HEK293 (cell line): ENCODE data around the gene ALOXE3.

Source experiments
- CTCF ChIA-PET: fragments of 350-600 bp; formaldehyde crosslinking; extraction: SDS; loops from one replicate; lab custom pipeline; 2021; ENCODE audit warnings: antibody characterized with exemption; lab: Yijun Ruan, JAX
- POLR2A ChIA-PET: fragments of 300-600 bp; formaldehyde crosslinking; extraction: SDS; loops from one replicate; lab custom pipeline; 2020; ENCODE audit warnings: antibody characterized with exemption, inconsistent platforms; lab: Yijun Ruan, JAX
- H3K27ac ChIP-seq: fragments of 200-500 bp; sonication (Bioruptor generic); 2 replicates; pipeline ENCODE4 v1.5.1; 2014; ENCODE audit warnings: low read depth, low read length, control low read depth, inconsistent platforms; ENCODE audit errors: extremely low read depth
- H3K36me3 ChIP-seq, 2 experiments: fragments of 200-500 bp in 1 of 2; sonication (Bioruptor generic) in 1 of 2; 1 replicate in 1 of 2; 2 replicates in 1 of 2; pipeline ENCODE4 v1.5.1; 2014 to 2017; ENCODE audit warnings: inconsistent platforms in 2 of 2, low read length in 2 of 2; ENCODE audit not compliant: control insufficient read depth in 2 of 2, insufficient read depth in 1 of 2
- H3K4me1 ChIP-seq: fragments of 200-500 bp; sonication (Bioruptor generic); 2 replicates; pipeline ENCODE4 v1.5.1; 2014; ENCODE audit warnings: mild to moderate bottlenecking, low read length, inconsistent platforms; ENCODE audit not compliant: control insufficient read depth, insufficient read depth
- H3K4me3 ChIP-seq: 2 replicates; pipeline ENCODE4 v1.5.1; 2011; ENCODE audit warnings: low read depth, mild to moderate bottlenecking, control low read depth, low read length, moderate library complexity
- H3K9me3 ChIP-seq: fragments of 200-500 bp; sonication (Bioruptor generic); 2 replicates; pipeline ENCODE4 v1.5.1; 2014; ENCODE audit warnings: low read depth, low read length, inconsistent platforms; ENCODE audit not compliant: control insufficient read depth, insufficient read depth
- GLI2 ChIP-seq: fragments of 450-650 bp; formaldehyde crosslinking; IDR thresholded peaks from 2 replicates; pipeline ENCODE4; 2017; ENCODE audit warnings: missing biosample characterization, missing genetic modification characterization, low read depth, borderline replicate concordance
- RBAK ChIP-seq: fragments of 450-650 bp; formaldehyde crosslinking; IDR thresholded peaks from 2 replicates; pipeline ENCODE4 v1.5.1; 2016; ENCODE audit warnings: missing biosample characterization, missing genetic modification characterization
- REPIN1 ChIP-seq: fragments of 450-650 bp; formaldehyde crosslinking; IDR thresholded peaks from 2 replicates; pipeline ENCODE4 v1.5.1; 2017; ENCODE audit warnings: missing biosample characterization, missing genetic modification characterization, low read depth
- SALL2 ChIP-seq: fragments of 450-650 bp; formaldehyde crosslinking; IDR thresholded peaks from 2 replicates; pipeline ENCODE4 v1.5.0; 2017; ENCODE audit warnings: missing biosample characterization, mild to moderate bottlenecking, missing genetic modification characterization, borderline replicate concordance
- SP2 ChIP-seq: fragments of 450-650 bp; formaldehyde crosslinking; IDR thresholded peaks from 2 replicates; pipeline ENCODE4 v1.5.1; 2016; ENCODE audit warnings: missing biosample characterization, missing genetic modification characterization
- SP3 ChIP-seq: fragments of 450-650 bp; formaldehyde crosslinking; IDR thresholded peaks from 2 replicates; pipeline ENCODE4 v1.5.1; 2016; ENCODE audit warnings: missing biosample characterization, missing genetic modification characterization
- YY2 ChIP-seq: fragments of 450-650 bp; formaldehyde crosslinking; IDR thresholded peaks from 2 replicates; pipeline ENCODE4 v1.5.1; 2016; ENCODE audit warnings: missing biosample characterization, missing genetic modification characterization
- ZBTB10 ChIP-seq: fragments of 450-650 bp; formaldehyde crosslinking; IDR thresholded peaks from 2 replicates; pipeline ENCODE4 v1.5.1; 2016; ENCODE audit warnings: missing biosample characterization, missing genetic modification characterization
- ZBTB20 ChIP-seq: fragments of 450-650 bp; formaldehyde crosslinking; IDR thresholded peaks from 2 replicates; pipeline ENCODE4 v1.5.1; 2016; ENCODE audit warnings: missing biosample characterization, missing genetic modification characterization
- ZEB2 ChIP-seq: fragments of 450-650 bp; formaldehyde crosslinking; IDR thresholded peaks from 2 replicates; pipeline ENCODE4 v1.5.1; 2016; ENCODE audit warnings: missing biosample characterization, missing genetic modification characterization
- ZNF155 ChIP-seq: fragments of 450-650 bp; formaldehyde crosslinking; IDR thresholded peaks from 2 replicates; pipeline ENCODE4 v1.5.1; 2016; ENCODE audit warnings: missing biosample characterization, missing genetic modification characterization
- ZNF19 ChIP-seq: fragments of 450-650 bp; formaldehyde crosslinking; IDR thresholded peaks from 2 replicates; pipeline ENCODE4; 2016; ENCODE audit warnings: missing biosample characterization, missing genetic modification characterization, low read depth
- ZNF302 ChIP-seq: fragments of 450-650 bp; formaldehyde crosslinking; IDR thresholded peaks from 2 replicates; pipeline ENCODE4 v1.5.1; 2016; ENCODE audit warnings: missing biosample characterization, missing genetic modification characterization, low read depth
- ZNF488 ChIP-seq: fragments of 450-650 bp; formaldehyde crosslinking; IDR thresholded peaks from 2 replicates; pipeline ENCODE4 v1.5.1; 2016; ENCODE audit warnings: missing biosample characterization, missing genetic modification characterization
- ZNF623 ChIP-seq: fragments of 450-650 bp; formaldehyde crosslinking; IDR thresholded peaks from 2 replicates; pipeline ENCODE4 v1.5.1; 2016; ENCODE audit warnings: missing biosample characterization, missing genetic modification characterization
- ZNF768 ChIP-seq: fragments of 450-650 bp; formaldehyde crosslinking; IDR thresholded peaks from 2 replicates; pipeline ENCODE4 v1.5.1; 2018; ENCODE audit warnings: missing biosample characterization, mild to moderate bottlenecking, missing genetic modification characterization
- ZNF791 ChIP-seq: fragments of 450-650 bp; formaldehyde crosslinking; IDR thresholded peaks from 2 replicates; pipeline ENCODE4 v1.5.1; 2016; ENCODE audit warnings: missing biosample characterization, missing genetic modification characterization
- ZSCAN16 ChIP-seq: fragments of 450-650 bp; formaldehyde crosslinking; IDR thresholded peaks from 2 replicates; pipeline ENCODE4 v1.5.1; 2016; ENCODE audit warnings: missing biosample characterization, missing genetic modification characterization
- TF ChIP-seq, protein P1 (sequence below): fragments of 450-650 bp; formaldehyde crosslinking; optimal IDR thresholded peaks from 2 replicates; pipeline ENCODE3; 2016; ENCODE audit warnings: missing biosample characterization, mild to moderate bottlenecking, missing genetic modification characterization
- TF ChIP-seq, protein P2 (sequence below): fragments of 450-650 bp; IDR thresholded peaks from 2 replicates; pipeline ENCODE4 v1.5.1; 2018; ENCODE audit warnings: missing biosample characterization, missing genetic modification characterization

ALOXE3 gene

GRCh38 chr17:8066841-8067775 is 51.2 kb downstream of the ALOXE3 start:
- POLR2A ChIA-PET: no interaction called here
- CTCF ChIA-PET: interaction anchor here (0.6 to 3.0 kb wide), 5 partner anchors 7 to 343 kb away, joined by 3 to 20 read pairs (median 5); no protein-coding TSS in a partner anchor
- Histone ChIP-seq H3K36me3 (no peaks in the 10 kb centered on the region), H3K9me3 (no peaks in the 10 kb centered on the region)
- TF ChIP-seq RBAK (tag by site-specific recombination): no peak
- TF ChIP-seq ZNF155 (tag by site-specific recombination): no peak
- TF ChIP-seq SALL2 (tag by site-specific recombination): no peak
- TF ChIP-seq ZBTB20 (tag by site-specific recombination): no peak
- TF ChIP-seq, protein P1, sequence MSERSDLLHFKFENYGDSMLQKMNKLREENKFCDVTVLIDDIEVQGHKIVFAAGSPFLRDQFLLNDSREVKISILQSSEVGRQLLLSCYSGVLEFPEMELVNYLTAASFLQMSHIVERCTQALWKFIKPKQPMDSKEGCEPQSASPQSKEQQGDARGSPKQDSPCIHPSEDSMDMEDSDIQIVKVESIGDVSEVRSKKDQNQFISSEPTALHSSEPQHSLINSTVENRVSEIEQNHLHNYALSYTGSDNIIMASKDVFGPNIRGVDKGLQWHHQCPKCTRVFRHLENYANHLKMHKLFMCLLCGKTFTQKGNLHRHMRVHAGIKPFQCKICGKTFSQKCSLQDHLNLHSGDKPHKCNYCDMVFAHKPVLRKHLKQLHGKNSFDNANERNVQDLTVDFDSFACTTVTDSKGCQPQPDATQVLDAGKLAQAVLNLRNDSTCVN (tag by site-specific recombination): no peak
- no peak for TF ChIP-seq SP3
- no peak for TF ChIP-seq ZEB2 (tag by site-specific recombination)
- TF ChIP-seq ZNF791 (tag by site-specific recombination): no peak
- TF ChIP-seq ZNF623 (tag by site-specific recombination): no peak
- no peak for TF ChIP-seq ZNF19 (tag by site-specific recombination)
- TF ChIP-seq ZNF768 (tag by site-specific recombination): no peak
- TF ChIP-seq, protein P2, sequence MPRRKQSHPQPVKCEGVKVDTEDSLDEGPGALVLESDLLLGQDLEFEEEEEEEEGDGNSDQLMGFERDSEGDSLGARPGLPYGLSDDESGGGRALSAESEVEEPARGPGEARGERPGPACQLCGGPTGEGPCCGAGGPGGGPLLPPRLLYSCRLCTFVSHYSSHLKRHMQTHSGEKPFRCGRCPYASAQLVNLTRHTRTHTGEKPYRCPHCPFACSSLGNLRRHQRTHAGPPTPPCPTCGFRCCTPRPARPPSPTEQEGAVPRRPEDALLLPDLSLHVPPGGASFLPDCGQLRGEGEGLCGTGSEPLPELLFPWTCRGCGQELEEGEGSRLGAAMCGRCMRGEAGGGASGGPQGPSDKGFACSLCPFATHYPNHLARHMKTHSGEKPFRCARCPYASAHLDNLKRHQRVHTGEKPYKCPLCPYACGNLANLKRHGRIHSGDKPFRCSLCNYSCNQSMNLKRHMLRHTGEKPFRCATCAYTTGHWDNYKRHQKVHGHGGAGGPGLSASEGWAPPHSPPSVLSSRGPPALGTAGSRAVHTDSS (tag by site-specific recombination): no peak
- no peak for TF ChIP-seq ZSCAN16
- TF ChIP-seq SP2: no peak
- TF ChIP-seq ZNF302 (tag by site-specific recombination): no peak
- TF ChIP-seq GLI2: no peak
- no peak for TF ChIP-seq ZNF488 (tag by site-specific recombination)
- no peak for TF ChIP-seq YY2 (tag by site-specific recombination)
- no peak for TF ChIP-seq ZBTB10 (tag by site-specific recombination)
- TF ChIP-seq REPIN1: no peak
- TF ChIP-seq, all 188 proteins: peak for 0
- H3K4me3 ChIP-seq: no peak overlapping the region
- peaks cover 13% of the 10 kb centered on the region for H3K4me1 ChIP-seq
- H3K27ac ChIP-seq: no peak overlapping the region
